Vagina (tissue), 2 donors: ENCODE measurements around the gene RYR2. TPM values are rescaled to one million over a fixed set of nuclear protein-coding genes. Genes with fewer than 3 reads are reported as not detected.
"Not testable (repeated sequence)": the region's sequence is repeated elsewhere in the genome, so short reads cannot be mapped to it uniquely, and the experiment has no call there.

Experiments used
- DNase-seq, 2 donors: peaks; one replicate each; pipeline ENCODE4 v3.0.0-alpha.2; 2017; ENCODE audit errors: extremely low spot score in 2 of 2
- H3K27ac ChIP-seq: fragments of 200-600 bp; sonication (generic); one replicate; pipeline ENCODE4 v1.5.1; 2019
- H3K27me3 ChIP-seq: fragments of 200-600 bp; sonication (generic); one replicate; pipeline ENCODE4 v1.5.1; 2019
- H3K36me3 ChIP-seq, 2 donors: fragments of 200-600 bp; sonication (generic); one replicate each; pipeline ENCODE4 v1.5.1; 2017 to 2019
- H3K4me1 ChIP-seq: fragments of 200-600 bp; sonication (generic); one replicate; pipeline ENCODE4 v1.5.1; 2019
- H3K4me3 ChIP-seq, 2 donors: fragments of 200-600 bp; sonication (generic); 1 replicate in 1 of 2; 2 replicates in 1 of 2; pipeline ENCODE4 v1.5.1; 2016 to 2019
- H3K9me3 ChIP-seq: fragments of 200-600 bp; sonication (generic); one replicate; pipeline ENCODE4 v1.5.1; 2019
- POLR2A ChIP-seq, 2 donors: fragments of 450-650 bp; IDR thresholded peaks; one replicate each; pipeline ENCODE4 v1.6.1; 2017; ENCODE audit warnings: antibody characterized with exemption in 2 of 2, mild to moderate bottlenecking in 2 of 2, moderate library complexity in 2 of 2
- POLR2AphosphoS5 ChIP-seq, 2 donors: sonication (generic); formaldehyde crosslinking; IDR thresholded peaks; one replicate each; pipeline ENCODE4 v1.9.0; 2017; ENCODE audit warnings: antibody characterized with exemption in 2 of 2, mild to moderate bottlenecking in 2 of 2, low read depth in 1 of 2; ENCODE audit not compliant: insufficient read depth in 1 of 2
- intact Hi-C: fragments of 100-400 bp; cut with DNase I; formaldehyde crosslinking; loops from one replicate; pipeline ENCODE4 v1.15.1; 2023
- total RNA-seq: library from RNA; depleted of rRNA; stranded (reverse); fragments of >200 nt; gene quantifications from one replicate; pipeline ENCODE4 v1.2.3, GENCODE V29; 2016
- TF ChIP-seq, protein P1 (sequence below), 3 experiments: fragments of 450-650 bp in 2 of 3; fragments of 200-600 bp in 1 of 3; sonication (generic) in 1 of 3; IDR thresholded peaks; one replicate each; pipeline ENCODE4 v1.5.1; 2017 to 2019; ENCODE audit warnings: antibody characterized with exemption in 3 of 3, mild to moderate bottlenecking in 2 of 3, moderate library complexity in 2 of 3

The RYR2 gene
- total RNA-seq, 1 donor from 2014 or later, result 1.5 TPM

- TF ChIP-seq, protein P1, sequence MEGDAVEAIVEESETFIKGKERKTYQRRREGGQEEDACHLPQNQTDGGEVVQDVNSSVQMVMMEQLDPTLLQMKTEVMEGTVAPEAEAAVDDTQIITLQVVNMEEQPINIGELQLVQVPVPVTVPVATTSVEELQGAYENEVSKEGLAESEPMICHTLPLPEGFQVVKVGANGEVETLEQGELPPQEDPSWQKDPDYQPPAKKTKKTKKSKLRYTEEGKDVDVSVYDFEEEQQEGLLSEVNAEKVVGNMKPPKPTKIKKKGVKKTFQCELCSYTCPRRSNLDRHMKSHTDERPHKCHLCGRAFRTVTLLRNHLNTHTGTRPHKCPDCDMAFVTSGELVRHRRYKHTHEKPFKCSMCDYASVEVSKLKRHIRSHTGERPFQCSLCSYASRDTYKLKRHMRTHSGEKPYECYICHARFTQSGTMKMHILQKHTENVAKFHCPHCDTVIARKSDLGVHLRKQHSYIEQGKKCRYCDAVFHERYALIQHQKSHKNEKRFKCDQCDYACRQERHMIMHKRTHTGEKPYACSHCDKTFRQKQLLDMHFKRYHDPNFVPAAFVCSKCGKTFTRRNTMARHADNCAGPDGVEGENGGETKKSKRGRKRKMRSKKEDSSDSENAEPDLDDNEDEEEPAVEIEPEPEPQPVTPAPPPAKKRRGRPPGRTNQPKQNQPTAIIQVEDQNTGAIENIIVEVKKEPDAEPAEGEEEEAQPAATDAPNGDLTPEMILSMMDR (IDR thresholded peaks at IDR 0.05), result no peak
- TF ChIP-seq POLR2A (IDR thresholded peaks at IDR 0.05) (no peak), POLR2AphosphoS5 (IDR thresholded peaks at IDR 0.05; ENCODE audit: insufficient read depth in 1 of 2, low read depth in 1 of 2) (no peak)
- DNase-seq, result no peak
- Histone ChIP-seq H3K27ac (no peak overlapping the region), H3K27me3 (no peaks in the 10 kb centered on the region), H3K4me3 (no peak overlapping the region), H3K36me3 (no peaks in the 10 kb centered on the region), H3K9me3 (no peaks in the 10 kb centered on the region), H3K4me1 (no peaks in the 10 kb centered on the region)
- intact Hi-C loops, result no loop called here
Measured at GRCh38 chr1:237267743-237268142, 225.8 kb downstream of the RYR2 start.

- intact Hi-C loops, result no loop called here
- TF ChIP-seq, protein P1 (IDR thresholded peaks at IDR 0.05), result no peak
- TF ChIP-seq POLR2A (IDR thresholded peaks at IDR 0.05), result no peak
- TF ChIP-seq POLR2AphosphoS5 (IDR thresholded peaks at IDR 0.05; ENCODE audit: insufficient read depth in 1 of 2, low read depth in 1 of 2), result no peak
Measured at GRCh38 chr1:237269938-237270337, 228.0 kb downstream of the RYR2 start.

GRCh38 chr1:237270353-237270752 lies 228.4 kb downstream of the RYR2 start:
- TF ChIP-seq, protein P1 (IDR thresholded peaks at IDR 0.05), result no peak
- TF ChIP-seq POLR2AphosphoS5 (IDR thresholded peaks at IDR 0.05; ENCODE audit: insufficient read depth in 1 of 2, low read depth in 1 of 2) (no peak), POLR2A (IDR thresholded peaks at IDR 0.05) (no peak)
- Histone ChIP-seq H3K9me3 (no peaks in the 10 kb centered on the region), H3K4me3 (no peak overlapping the region), H3K27ac (no peak overlapping the region), H3K27me3 (no peaks in the 10 kb centered on the region), H3K36me3 (no peaks in the 10 kb centered on the region), H3K4me1 (no peaks in the 10 kb centered on the region)
- no peak for DNase-seq
- intact Hi-C loops, result no loop called here

More at GRCh38 chr1:237269938-237270337, 228.0 kb downstream of the RYR2 start:
- no peak for DNase-seq
- no peaks in the 10 kb centered on the region for H3K36me3 ChIP-seq
- H3K4me1 ChIP-seq, result no peaks in the 10 kb centered on the region
- H3K27ac ChIP-seq, result no peak overlapping the region
- H3K4me3 ChIP-seq, result no peak overlapping the region
- H3K9me3 ChIP-seq, result no peaks in the 10 kb centered on the region
- H3K27me3 ChIP-seq, result no peaks in the 10 kb centered on the region

GRCh38 chr1:237277994-237278393 lies 236.0 kb downstream of the RYR2 start:
- H3K4me1 ChIP-seq, H3K36me3 ChIP-seq, H3K9me3 ChIP-seq, H3K27ac ChIP-seq, DNase-seq, intact Hi-C loops, H3K4me3 ChIP-seq, H3K27me3 ChIP-seq: not testable (repeated sequence)

- TF ChIP-seq, protein P1 (IDR thresholded peaks at IDR 0.05), result no peak
- TF ChIP-seq POLR2A (IDR thresholded peaks at IDR 0.05) (no peak), POLR2AphosphoS5 (IDR thresholded peaks at IDR 0.05; ENCODE audit: insufficient read depth in 1 of 2, low read depth in 1 of 2) (no peak)
- intact Hi-C loops, result no loop called here
- H3K4me1 ChIP-seq, result no peaks in the 10 kb centered on the region
- H3K9me3 ChIP-seq, result no peaks in the 10 kb centered on the region
- H3K36me3 ChIP-seq, result no peaks in the 10 kb centered on the region
- H3K27ac ChIP-seq, result no peak overlapping the region
- no peaks in the 10 kb centered on the region for H3K27me3 ChIP-seq
- no peak for DNase-seq
- H3K4me3 ChIP-seq, result no peak overlapping the region
Measured at GRCh38 chr1:237279629-237280028, 237.6 kb downstream of the RYR2 start.

- Histone ChIP-seq H3K4me1 (no peaks in the 10 kb centered on the region), H3K4me3 (no peak overlapping the region)
Measured at GRCh38 chr1:237281481-237281880, 239.5 kb downstream of the RYR2 start.

More at GRCh38 chr1:237281481-237281880, 239.5 kb downstream of the RYR2 start:
- no peak for DNase-seq
- H3K27ac ChIP-seq, result no peak overlapping the region
- no peaks in the 10 kb centered on the region for H3K27me3 ChIP-seq
- H3K9me3 ChIP-seq, result no peaks in the 10 kb centered on the region
- no peaks in the 10 kb centered on the region for H3K36me3 ChIP-seq
- intact Hi-C loops, result no loop called here
- no peak for TF ChIP-seq POLR2A (IDR thresholded peaks at IDR 0.05)
